ENCODE results near the gene SPIRE1.

DNA sequence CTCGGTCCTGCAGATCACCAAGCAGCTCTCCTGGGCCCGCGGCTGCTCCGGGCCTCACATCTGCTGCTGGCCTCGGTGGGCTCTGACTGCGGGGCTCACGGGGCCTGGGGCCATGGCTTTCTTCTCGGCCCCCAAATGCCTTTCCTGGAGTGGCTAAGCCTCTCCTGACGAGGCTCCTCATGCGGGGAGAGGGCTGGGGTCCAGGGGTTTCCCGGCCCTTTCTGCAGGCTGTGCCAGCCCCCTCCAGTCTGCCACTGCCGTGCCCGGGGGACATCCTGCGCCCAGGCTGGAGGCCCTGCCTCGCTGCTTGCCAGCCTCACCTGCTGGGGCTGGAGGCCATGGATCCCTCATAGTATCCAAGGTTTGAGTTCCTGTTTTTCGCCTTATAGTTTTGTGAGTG, 226.3 kb downstream of the SPIRE1 start:
- TF ChIP-seq POLR2A (IDR thresholded peaks at IDR 0.05) (no peak), POLR2AphosphoS5 (IDR thresholded peaks at IDR 0.05) (no peak)
- TF ChIP-seq, protein P1, sequence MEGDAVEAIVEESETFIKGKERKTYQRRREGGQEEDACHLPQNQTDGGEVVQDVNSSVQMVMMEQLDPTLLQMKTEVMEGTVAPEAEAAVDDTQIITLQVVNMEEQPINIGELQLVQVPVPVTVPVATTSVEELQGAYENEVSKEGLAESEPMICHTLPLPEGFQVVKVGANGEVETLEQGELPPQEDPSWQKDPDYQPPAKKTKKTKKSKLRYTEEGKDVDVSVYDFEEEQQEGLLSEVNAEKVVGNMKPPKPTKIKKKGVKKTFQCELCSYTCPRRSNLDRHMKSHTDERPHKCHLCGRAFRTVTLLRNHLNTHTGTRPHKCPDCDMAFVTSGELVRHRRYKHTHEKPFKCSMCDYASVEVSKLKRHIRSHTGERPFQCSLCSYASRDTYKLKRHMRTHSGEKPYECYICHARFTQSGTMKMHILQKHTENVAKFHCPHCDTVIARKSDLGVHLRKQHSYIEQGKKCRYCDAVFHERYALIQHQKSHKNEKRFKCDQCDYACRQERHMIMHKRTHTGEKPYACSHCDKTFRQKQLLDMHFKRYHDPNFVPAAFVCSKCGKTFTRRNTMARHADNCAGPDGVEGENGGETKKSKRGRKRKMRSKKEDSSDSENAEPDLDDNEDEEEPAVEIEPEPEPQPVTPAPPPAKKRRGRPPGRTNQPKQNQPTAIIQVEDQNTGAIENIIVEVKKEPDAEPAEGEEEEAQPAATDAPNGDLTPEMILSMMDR (IDR thresholded peaks at IDR 0.05) = no peak
